DMS114 treated with DMSO at 0.1 percent for 48 hours (cell line): ENCODE data around the gene EHMT2.
"Not testable (repeated sequence)": the region's sequence is repeated elsewhere in the genome, so short reads cannot be mapped to it uniquely, and the experiment has no call there.

Experiments
- DNase-seq: peaks from one replicate; lab custom pipeline; 2025; ENCODE audit not compliant: unreplicated experiment; lab: John Stamatoyannopoulos, UW

The EHMT2 gene

GRCh38 chr6:31915756-31916155 lies 18.3 kb upstream of the EHMT2 start:
- no peak for DNase-seq

GRCh38 chr6:31915351-31915750 lies 17.9 kb upstream of the EHMT2 start:
- no peak for DNase-seq

- DNase-seq = no peak
These were observed 14.5 kb upstream of the EHMT2 start for GRCh38 chr6:31911826-31912585.

- DNase-seq = not testable (repeated sequence)
These were observed 11.8 kb upstream of the EHMT2 start for GRCh38 chr6:31909298-31909697.

GRCh38 chr6:31908791-31909190 lies 11.3 kb upstream of the EHMT2 start:
- no peak for DNase-seq

GRCh38 chr6:31908255-31908654 lies 10.8 kb upstream of the EHMT2 start:
- DNase-seq = not testable (repeated sequence)

- DNase-seq = no peak
These were observed 9.8 kb upstream of the EHMT2 start for GRCh38 chr6:31907158-31907813.

- DNase-seq = not testable (repeated sequence)
These were observed 9.2 kb upstream of the EHMT2 start for GRCh38 chr6:31906727-31907126.

GRCh38 chr6:31906122-31906521 lies 8.6 kb upstream of the EHMT2 start:
- DNase-seq = no peak

GRCh38 chr6:31905041-31905440 lies 7.5 kb upstream of the EHMT2 start:
- DNase-seq = no peak

GRCh38 chr6:31903957-31904356 lies 6.5 kb upstream of the EHMT2 start:
- no peak for DNase-seq

GRCh38 chr6:31901953-31902643 lies 4.6 kb upstream of the EHMT2 start, which contains the start of gene ZBTB12:
TSS of gene ZBTB12 (minus strand) at chr6:31902086. CDS start at chr6:31901305, 781 bp downstream.
- peak; percentile 93 for DNase-seq

- DNase-seq = peak; percentile 58
These were observed 4.0 kb upstream of the EHMT2 start for GRCh38 chr6:31901415-31901952.

GRCh38 chr6:31900917-31901414 lies 3.5 kb upstream of the EHMT2 start:
- no peak for DNase-seq

- DNase-seq = no peak
These were observed 2.6 kb upstream of the EHMT2 start for GRCh38 chr6:31899882-31900722.

- DNase-seq = no peak
These were observed 1.7 kb upstream of the EHMT2 start for GRCh38 chr6:31899215-31899614.

- DNase-seq = peak; percentile 46
These were observed 999 bp upstream of the EHMT2 start for GRCh38 chr6:31898383-31899011.

- DNase-seq = no peak
These were observed 464 bp downstream of the EHMT2 start for GRCh38 chr6:31896856-31897611.

- no peak for DNase-seq
These were observed 1.0 kb downstream of the EHMT2 start for GRCh38 chr6:31896493-31896855.
